Gastroesophageal sphincter (tissue), 3 donors: ENCODE measurements around the gene PACRG.
"Not testable (repeated sequence)": the region's sequence is repeated elsewhere in the genome, so short reads cannot be mapped to it uniquely, and the experiment has no call there.

Experiments
- CTCF ChIP-seq, 4 experiments: fragments of 200-600 bp in 2 of 4; fragments of 450-650 bp in 2 of 4; sonication (generic) in 1 of 4; IDR thresholded peaks; one replicate each; pipeline ENCODE4 v1.5.1; 2017 to 2019; ENCODE audit warnings: antibody characterized with exemption in 4 of 4, mild to moderate bottlenecking in 2 of 4, moderate library complexity in 2 of 4
- POLR2A ChIP-seq, 2 donors: fragments of 450-650 bp; IDR thresholded peaks; one replicate each; pipeline ENCODE4 v1.6.1; 2017; ENCODE audit warnings: antibody characterized with exemption in 2 of 2, mild to moderate bottlenecking in 2 of 2, moderate library complexity in 1 of 2
- POLR2AphosphoS5 ChIP-seq: sonication (generic); formaldehyde crosslinking; IDR thresholded peaks from one replicate; pipeline ENCODE4 v1.6.1; 2017; ENCODE audit warnings: antibody characterized with exemption

GRCh38 chr6:163316866-163317495 is 589.2 kb downstream of the PACRG start:
- TF ChIP-seq CTCF (IDR thresholded peaks at IDR 0.05); POLR2AphosphoS5; POLR2A (IDR thresholded peaks at IDR 0.05): not testable (repeated sequence)
